HG03175 (cell line): ENCODE measurements around the gene DNER.
"Not testable (repeated sequence)": the region's sequence is repeated elsewhere in the genome, so short reads cannot be mapped to it uniquely, and the experiment has no call there.

ENCODE experiments used
- ATAC-seq: cut with Tn5 transposase; IDR thresholded peaks from one replicate; pipeline ENCODE4 v1.9.1; 2021; ENCODE audit warnings: mild to moderate bottlenecking, moderate library complexity; ENCODE audit not compliant: unreplicated experiment

DNER gene

DNA sequence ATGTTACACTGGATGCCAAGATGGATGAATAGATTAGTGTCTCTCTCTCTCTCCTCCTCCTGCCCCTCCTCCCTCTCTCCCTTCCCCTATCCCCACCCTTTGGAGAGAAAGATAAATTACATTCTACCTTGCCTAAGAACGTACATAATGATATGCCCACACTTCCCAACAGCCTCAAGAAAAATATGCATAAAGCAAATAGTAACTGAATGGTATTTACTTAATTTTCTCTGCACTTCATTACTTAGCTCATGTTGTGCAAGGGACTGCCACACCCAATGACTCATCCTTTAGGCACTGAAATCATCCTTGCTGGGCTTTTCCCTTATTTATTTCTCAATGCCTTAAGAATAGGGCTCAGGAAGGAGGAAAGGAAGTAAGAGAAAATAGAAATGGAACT is 306.0 kb downstream of the DNER start:
- ATAC-seq = no peak

GRCh38 chr2:229407170-229407569 is 307.2 kb downstream of the DNER start:
- no peak for ATAC-seq

DNA sequence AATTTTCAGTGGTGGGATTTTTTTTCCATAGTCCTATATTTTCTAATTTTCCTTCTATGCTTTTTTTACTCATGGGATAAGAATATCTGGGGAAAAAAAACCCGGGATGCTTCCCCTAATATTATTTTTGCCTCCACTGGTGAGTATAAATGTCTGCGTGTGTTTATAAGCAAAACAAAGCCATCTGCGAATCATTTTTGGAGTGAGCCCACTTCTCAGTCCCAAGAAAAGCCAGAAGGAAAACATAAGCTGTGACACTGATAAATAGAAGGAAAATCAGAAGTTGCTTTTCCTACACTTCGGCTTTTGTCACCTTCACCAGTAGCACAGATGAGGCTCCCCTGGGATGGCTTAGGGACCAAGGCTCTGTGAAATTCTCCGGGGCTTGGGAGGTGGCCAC is 308.6 kb downstream of the DNER start:
- no peak for ATAC-seq

- ATAC-seq = no peak
Observed at GRCh38 chr2:229403296-229403695, 311.1 kb downstream of the DNER start.

GRCh38 chr2:229401171-229401865 is 313.0 kb downstream of the DNER start:
- ATAC-seq = no peak

- ATAC-seq = no peak
Observed at GRCh38 chr2:229393926-229394325, 320.4 kb downstream of the DNER start.

DNA sequence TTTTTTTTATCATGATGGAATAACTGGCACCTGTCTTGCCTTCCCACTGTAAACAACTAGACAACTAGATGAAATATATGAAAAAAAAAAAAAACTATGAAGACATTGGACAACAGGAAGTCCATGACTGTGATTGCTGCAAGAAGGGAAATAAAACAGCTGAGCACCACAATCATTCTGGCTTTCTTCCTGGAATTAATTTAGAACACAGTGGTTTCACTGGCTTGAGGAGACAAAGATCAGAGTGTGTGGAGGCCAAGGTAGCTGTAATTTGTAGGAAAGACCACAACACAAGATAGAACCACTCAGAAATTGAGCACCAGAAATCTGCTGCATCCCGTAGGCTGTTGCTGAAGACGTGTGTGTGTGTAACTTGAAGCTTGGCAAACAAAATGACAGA is 322.2 kb downstream of the DNER start:
- no peak for ATAC-seq

DNA sequence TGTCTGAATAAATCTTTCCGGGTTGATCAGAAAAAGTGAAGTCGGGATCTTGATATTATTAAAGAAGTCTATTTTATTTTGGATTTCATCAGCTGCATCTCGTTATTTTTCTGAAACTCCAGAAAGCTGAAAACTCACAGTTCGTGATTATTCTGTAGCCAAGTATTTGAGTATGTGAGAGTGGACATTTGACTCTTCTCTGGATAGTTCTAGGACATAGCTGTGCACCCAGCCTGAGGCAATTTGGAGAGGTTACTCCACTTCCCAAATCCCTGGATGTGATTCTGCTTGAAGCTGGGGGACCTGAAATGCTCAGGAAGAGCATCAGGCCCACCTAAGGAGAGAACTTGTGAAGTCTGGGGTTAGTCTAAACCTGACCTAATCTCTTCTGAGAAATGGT is 325.6 kb downstream of the DNER start:
- ATAC-seq = no peak

DNA sequence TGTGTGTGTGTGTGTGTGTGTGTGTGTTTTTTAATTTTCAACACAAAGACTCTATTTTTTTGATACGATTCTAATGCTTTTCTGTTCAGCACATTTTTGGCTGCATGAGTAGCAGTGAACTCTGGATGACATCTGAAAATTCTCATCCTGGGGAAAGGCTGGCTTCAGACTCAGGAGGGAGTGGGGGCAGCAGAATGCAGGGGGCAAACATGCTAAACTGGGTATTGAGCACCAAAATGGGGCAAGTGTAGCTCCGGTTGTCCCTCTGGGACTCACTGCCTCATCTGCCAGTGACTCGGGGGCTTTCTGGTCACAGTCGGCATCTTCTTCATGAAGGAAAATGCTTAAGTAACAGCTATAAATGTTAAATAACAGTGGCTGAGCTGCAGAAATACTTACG is 326.5 kb downstream of the DNER start:
- no peak for ATAC-seq

GRCh38 chr2:229380101-229380625 is 334.2 kb downstream of the DNER start:
- ATAC-seq = no peak

- no peak for ATAC-seq
Observed at GRCh38 chr2:229378386-229378785, 336.0 kb downstream of the DNER start.

- ATAC-seq = no peak
Observed at GRCh38 chr2:229376866-229377265, 337.5 kb downstream of the DNER start.

DNA sequence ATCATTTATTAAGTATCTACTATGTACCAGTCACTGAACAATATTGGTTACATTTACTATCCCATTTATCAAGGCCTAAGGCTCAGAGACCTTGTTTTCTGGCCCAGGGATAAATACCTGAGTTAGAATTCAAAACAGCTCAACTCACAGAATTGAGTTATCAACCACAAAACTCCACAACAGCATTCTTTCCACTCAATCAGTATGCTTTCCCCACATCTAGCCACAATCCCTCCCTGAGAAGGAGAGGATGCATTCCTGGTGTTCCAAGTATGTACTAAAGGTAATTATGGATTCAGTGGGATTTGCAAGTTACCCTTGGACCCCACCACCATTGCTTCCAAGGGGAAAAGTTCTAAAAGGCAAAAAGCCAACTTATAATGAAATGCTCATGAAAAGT is 339.1 kb downstream of the DNER start:
- ATAC-seq = no peak

- not testable (repeated sequence) for ATAC-seq
Observed at GRCh38 chr2:229373311-229373710, 341.0 kb downstream of the DNER start.

GRCh38 chr2:229372207-229372606 is 342.1 kb downstream of the DNER start:
- ATAC-seq = no peak

DNA sequence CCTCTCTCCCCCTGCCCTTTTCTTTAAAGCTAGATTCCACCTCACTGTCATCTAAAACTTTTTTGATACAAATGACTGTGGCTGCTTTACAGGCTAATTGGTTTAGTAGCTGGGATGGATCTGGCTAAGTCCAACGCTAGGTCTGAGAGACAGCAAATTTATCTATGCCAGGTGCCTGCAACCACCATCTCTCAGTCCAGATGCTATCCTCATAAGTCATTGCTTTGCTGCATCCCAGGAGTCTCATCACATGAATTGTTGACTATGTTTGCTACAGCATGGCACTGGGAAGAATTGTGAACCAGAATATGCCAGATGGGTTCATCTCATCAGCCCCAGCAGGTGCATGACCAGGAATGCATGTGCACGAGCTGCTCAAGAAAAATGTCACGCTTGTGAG is 343.3 kb downstream of the DNER start:
- ATAC-seq = no peak

DNA sequence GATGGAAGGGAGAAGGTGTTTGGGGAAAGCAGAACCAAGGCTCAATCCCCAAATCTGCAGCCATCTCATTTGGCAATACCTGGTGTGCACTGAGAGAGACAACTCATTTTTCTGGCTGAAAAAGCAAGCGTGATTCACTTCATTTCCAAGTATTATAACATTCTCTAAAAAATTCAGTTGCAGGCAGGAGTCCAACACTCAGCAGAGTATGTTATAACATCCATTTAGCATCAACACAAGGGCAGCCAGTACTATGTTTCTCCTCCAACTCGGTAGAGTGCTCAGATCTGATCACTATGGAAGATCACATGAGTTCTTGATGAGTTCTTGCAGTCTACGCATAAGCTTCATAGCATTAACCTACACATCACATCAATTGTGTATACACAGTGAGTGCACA is 343.8 kb downstream of the DNER start:
- ATAC-seq = no peak

- ATAC-seq = no peak
Observed at GRCh38 chr2:229363185-229363814, 351.1 kb downstream of the DNER start.

DNA sequence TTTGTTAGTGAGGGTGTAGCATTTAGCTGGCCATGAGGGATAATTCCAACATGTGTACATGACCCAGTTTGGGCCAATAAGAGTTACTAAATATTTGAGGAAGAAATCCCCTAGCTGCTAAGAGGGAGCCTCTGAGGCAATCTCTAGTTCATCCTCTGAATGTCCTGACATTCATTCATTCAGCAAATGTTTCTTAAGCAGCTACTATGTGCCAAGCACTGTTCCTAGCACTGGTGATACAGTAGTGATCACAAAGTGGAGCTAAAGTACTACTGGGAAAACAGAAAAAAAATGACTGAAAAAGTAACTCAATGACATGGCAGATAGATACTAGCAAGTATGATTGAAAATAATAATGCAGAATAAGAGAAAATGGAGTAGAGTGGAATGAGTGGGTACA is 363.5 kb downstream of the DNER start:
- no peak for ATAC-seq

GRCh38 chr2:229350117-229350805 is 364.1 kb downstream of the DNER start:
- ATAC-seq = no peak

GRCh38 chr2:229348128-229348527 is 366.2 kb downstream of the DNER start:
- no peak for ATAC-seq
